PFSK-1 (cell line): Measurements from ENCODE around the gene LAGE3.

Source experiments
- POLR2AphosphoS5 ChIP-seq: IDR thresholded peaks from 2 replicates; pipeline ENCODE4 v1.6.1; 2012; ENCODE audit warnings: low read depth, mild to moderate bottlenecking, control low read depth, low read length, moderate library complexity
- TAF1 ChIP-seq: IDR thresholded peaks from 2 replicates; pipeline ENCODE4 v1.6.1; 2012; ENCODE audit warnings: low read length, control low read depth, borderline replicate concordance; ENCODE audit not compliant: insufficient read depth
- TF ChIP-seq, protein P1 (sequence below), 2 experiments: IDR thresholded peaks; 2 replicates each; pipeline versions ENCODE4 v1.6.1 to v1.8.0; 2011 to 2012; ENCODE audit warnings: low read depth in 2 of 2, low read length in 2 of 2, control low read depth in 1 of 2, inconsistent platforms in 1 of 2, mild to moderate bottlenecking in 1 of 2, moderate library complexity in 1 of 2; ENCODE audit not compliant: insufficient read depth in 1 of 2

DNA sequence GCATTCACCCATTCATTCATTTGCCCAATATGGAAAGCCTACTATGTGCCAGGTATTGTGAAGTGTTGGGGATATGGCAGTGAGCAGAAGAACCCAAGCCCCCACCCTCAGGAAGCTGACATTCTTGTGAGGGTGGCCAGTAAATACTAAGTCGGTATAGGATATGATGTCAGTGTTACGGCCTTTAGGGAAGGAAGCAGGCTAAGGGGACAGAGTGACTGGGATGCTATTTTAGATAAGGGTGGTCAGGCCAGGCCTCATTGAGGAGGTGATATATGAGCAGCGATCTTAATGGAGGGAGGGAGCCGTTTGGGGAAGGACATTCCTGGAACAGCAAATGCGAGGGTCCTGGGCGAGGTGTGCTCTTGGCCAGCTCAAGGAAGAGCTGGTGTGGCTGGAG, 48.6 kb downstream of the LAGE3 start:
- no peak for TF ChIP-seq POLR2AphosphoS5
- TF ChIP-seq, protein P1, sequence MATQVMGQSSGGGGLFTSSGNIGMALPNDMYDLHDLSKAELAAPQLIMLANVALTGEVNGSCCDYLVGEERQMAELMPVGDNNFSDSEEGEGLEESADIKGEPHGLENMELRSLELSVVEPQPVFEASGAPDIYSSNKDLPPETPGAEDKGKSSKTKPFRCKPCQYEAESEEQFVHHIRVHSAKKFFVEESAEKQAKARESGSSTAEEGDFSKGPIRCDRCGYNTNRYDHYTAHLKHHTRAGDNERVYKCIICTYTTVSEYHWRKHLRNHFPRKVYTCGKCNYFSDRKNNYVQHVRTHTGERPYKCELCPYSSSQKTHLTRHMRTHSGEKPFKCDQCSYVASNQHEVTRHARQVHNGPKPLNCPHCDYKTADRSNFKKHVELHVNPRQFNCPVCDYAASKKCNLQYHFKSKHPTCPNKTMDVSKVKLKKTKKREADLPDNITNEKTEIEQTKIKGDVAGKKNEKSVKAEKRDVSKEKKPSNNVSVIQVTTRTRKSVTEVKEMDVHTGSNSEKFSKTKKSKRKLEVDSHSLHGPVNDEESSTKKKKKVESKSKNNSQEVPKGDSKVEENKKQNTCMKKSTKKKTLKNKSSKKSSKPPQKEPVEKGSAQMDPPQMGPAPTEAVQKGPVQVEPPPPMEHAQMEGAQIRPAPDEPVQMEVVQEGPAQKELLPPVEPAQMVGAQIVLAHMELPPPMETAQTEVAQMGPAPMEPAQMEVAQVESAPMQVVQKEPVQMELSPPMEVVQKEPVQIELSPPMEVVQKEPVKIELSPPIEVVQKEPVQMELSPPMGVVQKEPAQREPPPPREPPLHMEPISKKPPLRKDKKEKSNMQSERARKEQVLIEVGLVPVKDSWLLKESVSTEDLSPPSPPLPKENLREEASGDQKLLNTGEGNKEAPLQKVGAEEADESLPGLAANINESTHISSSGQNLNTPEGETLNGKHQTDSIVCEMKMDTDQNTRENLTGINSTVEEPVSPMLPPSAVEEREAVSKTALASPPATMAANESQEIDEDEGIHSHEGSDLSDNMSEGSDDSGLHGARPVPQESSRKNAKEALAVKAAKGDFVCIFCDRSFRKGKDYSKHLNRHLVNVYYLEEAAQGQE (IDR thresholded peaks at IDR 0.05; ENCODE audit: insufficient read depth in 1 of 2, low read depth in 2 of 2, low read length in 2 of 2) = no peak
- no peak for TF ChIP-seq TAF1
